ENCODE measurements around the gene ACAP2. TPM values are rescaled to one million over a fixed set of nuclear protein-coding genes. Genes with fewer than 3 reads are reported as not detected.

ACAP2 gene
- total and polyA plus RNA-seq, 4 donors = 4.5 to 28.5 (median 23.3) TPM

- TF ChIP-seq CTCF (IDR thresholded peaks at IDR 0.05; ENCODE audit: low read depth, low read length, missing input control) (no peak), YY1 (IDR thresholded peaks at IDR 0.05) (no peak), GABPA (IDR thresholded peaks at IDR 0.05 in 1 of 2, conservative IDR thresholded peaks at IDR 0.05 in 1 of 2) (no peak), RAD21 (IDR thresholded peaks at IDR 0.05) (no peak), HNF4G (IDR thresholded peaks at IDR 0.05) (no peak), FOXA2 (IDR thresholded peaks at IDR 0.05) (no peak), ATF3 (IDR thresholded peaks at IDR 0.05) (no peak), SP1 (IDR thresholded peaks at IDR 0.05) (no peak), FOXA1 (IDR thresholded peaks at IDR 0.05) (no peak), NR2F2 (IDR thresholded peaks at IDR 0.05) (no peak), EGR1 (IDR thresholded peaks at IDR 0.05; ENCODE audit: low read depth in 2 of 2) (no peak), MAX (IDR thresholded peaks at IDR 0.05) (no peak), HNF4A (conservative IDR thresholded peaks at IDR 0.05) (no peak)
- Histone ChIP-seq H3K9ac (ENCODE audit: low read depth in 1 of 2, low read length in 2 of 2) (no peak overlapping the region), H3K9me3 (ENCODE audit: control insufficient read depth in 4 of 4, low read length in 3 of 4) (no peaks in the 10 kb centered on the region), H3K27me3 (ENCODE audit: control insufficient read depth in 4 of 4, insufficient read depth in 4 of 4, low read length in 3 of 4) (no peaks in the 10 kb centered on the region), H3K4me3 (ENCODE audit: low read depth in 1 of 3, low read length in 3 of 3) (no peak overlapping the region), H3K27ac (ENCODE audit: low read depth in 1 of 2, low read length in 2 of 2) (no peak overlapping the region), H3K4me1 (ENCODE audit: control insufficient read depth in 4 of 4, insufficient read depth in 4 of 4, low read length in 3 of 4) (no peaks in the 10 kb centered on the region), H3K36me3 (ENCODE audit: control insufficient read depth in 4 of 4, insufficient read depth in 3 of 4, low read depth in 1 of 4, low read length in 3 of 4) (peaks cover 0 to under 1% (median 0%) of the 10 kb centered on the region in 4 donors)
- WGBS = 89% methylated on average over 2 of the region's 2 CpGs
- DNase-seq (ENCODE audit: low spot score) = no peak
These were observed 37.2 kb downstream of the ACAP2 start for GRCh38 chr3:195405651-195406050.

DNA sequence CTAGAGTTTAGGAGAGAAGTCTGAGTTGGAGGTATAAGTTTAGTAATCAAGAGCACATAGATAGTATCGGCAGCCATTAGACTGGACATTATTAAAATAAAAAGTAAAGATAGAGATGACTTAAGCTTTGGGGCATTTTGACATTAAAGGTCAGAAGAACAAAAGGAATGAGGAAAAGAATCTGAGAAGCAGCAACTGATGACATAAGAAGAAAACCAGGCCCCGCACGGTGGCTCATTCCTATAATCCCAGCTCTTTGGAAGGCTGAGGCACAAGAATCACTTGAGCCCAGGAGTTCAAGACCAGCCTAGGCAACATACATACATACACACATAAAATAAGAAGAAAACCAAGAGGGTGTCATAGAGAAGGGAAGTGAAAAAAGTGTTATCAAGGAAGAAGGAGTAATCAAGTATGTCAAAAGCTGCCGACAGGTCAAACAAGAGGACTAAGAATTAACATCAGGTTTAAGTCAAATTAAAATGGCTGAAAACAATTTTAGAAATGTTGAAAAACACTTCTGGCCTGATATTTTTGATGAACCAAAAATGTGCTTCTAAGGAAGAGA, 38.9 kb downstream of the ACAP2 start:
- TF ChIP-seq FOXA2 (IDR thresholded peaks at IDR 0.05) = no peak
- TF ChIP-seq SP1 (IDR thresholded peaks at IDR 0.05) = no peak
- no peak for TF ChIP-seq ATF3 (IDR thresholded peaks at IDR 0.05)
- WGBS = 91% methylated on average over 4 of the region's 4 CpGs

DNA sequence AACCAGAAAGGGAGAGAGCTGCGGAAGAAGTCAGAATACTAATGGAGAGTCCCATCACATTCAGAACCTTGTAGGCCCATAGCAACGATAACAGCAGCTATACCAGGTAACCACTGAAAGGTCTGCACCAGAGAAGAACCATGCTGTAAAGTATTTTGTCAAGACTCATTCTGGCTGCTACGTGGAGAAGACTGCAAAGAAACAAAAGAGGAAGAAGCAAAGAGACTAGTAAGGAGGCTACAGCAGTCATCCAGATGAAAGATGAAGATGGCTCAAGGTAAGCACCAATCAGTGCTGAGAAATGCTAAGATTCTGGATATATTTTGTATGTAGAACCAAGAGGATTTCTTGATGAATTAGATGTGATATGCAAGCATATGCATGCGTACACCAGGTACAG, 39.6 kb downstream of the ACAP2 start:
- WGBS = 95% methylated on average over 4 of the region's 4 CpGs

More for the DNA sequence above, 38.9 kb downstream of the ACAP2 start:
- Histone ChIP-seq H3K4me3 (ENCODE audit: low read depth in 1 of 3, low read length in 3 of 3) (no peak overlapping the region), H3K27me3 (ENCODE audit: control insufficient read depth in 4 of 4, insufficient read depth in 4 of 4, low read length in 3 of 4) (no peaks in the 10 kb centered on the region), H3K9ac (ENCODE audit: low read depth in 1 of 2, low read length in 2 of 2) (no peak overlapping the region), H3K9me3 (ENCODE audit: control insufficient read depth in 4 of 4, low read length in 3 of 4) (no peaks in the 10 kb centered on the region), H3K36me3 (ENCODE audit: control insufficient read depth in 4 of 4, insufficient read depth in 3 of 4, low read depth in 1 of 4, low read length in 3 of 4) (no peaks in the 10 kb centered on the region), H3K4me1 (ENCODE audit: control insufficient read depth in 4 of 4, insufficient read depth in 4 of 4, low read length in 3 of 4) (no peaks in the 10 kb centered on the region), H3K27ac (ENCODE audit: low read depth in 1 of 2, low read length in 2 of 2) (no peak overlapping the region)
- no peak for DNase-seq (ENCODE audit: low spot score)

More for the DNA sequence above, 39.6 kb downstream of the ACAP2 start:
- H3K9ac ChIP-seq (ENCODE audit: low read depth in 1 of 2, low read length in 2 of 2) = no peak overlapping the region
- H3K27me3 ChIP-seq (ENCODE audit: control insufficient read depth in 4 of 4, insufficient read depth in 4 of 4, low read length in 3 of 4) = no peaks in the 10 kb centered on the region
- H3K36me3 ChIP-seq (ENCODE audit: control insufficient read depth in 4 of 4, insufficient read depth in 3 of 4, low read depth in 1 of 4, low read length in 3 of 4) = no peaks in the 10 kb centered on the region
- H3K27ac ChIP-seq (ENCODE audit: low read depth in 1 of 2, low read length in 2 of 2) = no peak overlapping the region
- peaks cover 0 to 2% (median under 1%) of the 10 kb centered on the region in 4 donors for H3K4me1 ChIP-seq (ENCODE audit: control insufficient read depth in 4 of 4, insufficient read depth in 4 of 4, low read length in 3 of 4)
- TF ChIP-seq EGR1 (IDR thresholded peaks at IDR 0.05; ENCODE audit: low read depth in 2 of 2) (no peak), SP1 (IDR thresholded peaks at IDR 0.05) (no peak), REST (IDR thresholded peaks at IDR 0.05) (no peak), HNF4A (conservative IDR thresholded peaks at IDR 0.05) (no peak), FOXA1 (IDR thresholded peaks at IDR 0.05) (no peak)
- DNase-seq (ENCODE audit: low spot score) = no peak
- no peak overlapping the region for H3K4me3 ChIP-seq (ENCODE audit: low read depth in 1 of 3, low read length in 3 of 3)
- no peaks in the 10 kb centered on the region for H3K9me3 ChIP-seq (ENCODE audit: control insufficient read depth in 4 of 4, low read length in 3 of 4)

Measured in liver (tissue), 9 donors.